ENCODE measurements around the gene P2RX6. TPM values are rescaled to one million over a fixed set of nuclear protein-coding genes. Genes with fewer than 3 reads are reported as not detected.

The P2RX6 gene
- total and polyA plus RNA-seq, 7 experiments from 2014 or later, result 0.15 to 1.7 (median 0.65) TPM; not detected in 1

GRCh38 chr22:21009638-21010425 is 5.1 kb upstream of the P2RX6 start:
- no peaks in the 10 kb centered on the region for H3K9me3 ChIP-seq (ENCODE audit: control insufficient read depth in 2 of 3, low read length in 3 of 3)
- H3K36me3 ChIP-seq (ENCODE audit: control insufficient read depth in 2 of 3, insufficient read depth in 3 of 3, low read length in 3 of 3), result no peaks in the 10 kb centered on the region
- Mint-ChIP-seq H3K4me3 (no peak overlapping the region), H3K27me3 (peaks cover 0 to 16% (median 0%) of the 10 kb centered on the region in 5 donors), H3K27ac (peak overlapping the region in 1 of 9 donors; percentile 22), H3K9me3 (no peaks in the 10 kb centered on the region), H3K4me1 (peaks cover 10 to 19% (median 15%) of the 10 kb centered on the region in 7 donors), H3K36me3 (no peaks in the 10 kb centered on the region)
- H3K27ac ChIP-seq (ENCODE audit: low read depth, low read length), result no peak overlapping the region
- H3K27me3 ChIP-seq (ENCODE audit: control insufficient read depth in 2 of 2, insufficient read depth in 2 of 2, low read length in 2 of 2), result no peaks in the 10 kb centered on the region
- ChIA-PET CTCF (no interaction called here), POLR2A (no interaction called here)
- H3K4me1 ChIP-seq (ENCODE audit: control insufficient read depth in 2 of 2, insufficient read depth in 2 of 2, low read length in 2 of 2), result peaks cover 6% of the 10 kb centered on the region in 2 donors
- DNase-seq (peak in 4 of 9 donors; percentile 32 to 42 (median 36)), ATAC-seq (no peak)
- no peak overlapping the region for H3K4me3 ChIP-seq (ENCODE audit: low read length)
- intact Hi-C loops (cut with micrococcal nuclease), result loop anchor here in 1 of 2 donors (10.0 kb wide), 1 partner anchor 1575 kb away; the partner anchor contains the start of genes HIRA and MRPL40

GRCh38 chr22:21010426-21011113 is 4.4 kb upstream of the P2RX6 start:
- H3K27me3 Mint-ChIP-seq, result peaks cover 0 to 20% (median 0%) of the 10 kb centered on the region in 5 donors
- CTCF ChIA-PET, result no interaction called here
- Histone ChIP-seq H3K9me3 (ENCODE audit: control insufficient read depth in 2 of 3, low read length in 3 of 3) (no peaks in the 10 kb centered on the region), H3K36me3 (ENCODE audit: control insufficient read depth in 2 of 3, insufficient read depth in 3 of 3, low read length in 3 of 3) (no peaks in the 10 kb centered on the region), H3K27ac (ENCODE audit: low read depth, low read length) (no peak overlapping the region), H3K4me3 (ENCODE audit: low read length) (no peak overlapping the region), H3K27me3 (ENCODE audit: control insufficient read depth in 2 of 2, insufficient read depth in 2 of 2, low read length in 2 of 2) (no peaks in the 10 kb centered on the region), H3K4me1 (ENCODE audit: control insufficient read depth in 2 of 2, insufficient read depth in 2 of 2, low read length in 2 of 2) (peaks cover 12 to 13% of the 10 kb centered on the region in 2 donors)
- no peaks in the 10 kb centered on the region for H3K9me3 Mint-ChIP-seq
- intact Hi-C loops (cut with micrococcal nuclease), result no loop called here
- DNase-seq (no peak), ATAC-seq (no peak)
- no peaks in the 10 kb centered on the region for H3K36me3 Mint-ChIP-seq
- H3K27ac Mint-ChIP-seq, result no peak overlapping the region
- H3K4me3 Mint-ChIP-seq, result no peak overlapping the region
- peaks cover 13 to 26% (median 22%) of the 10 kb centered on the region in 7 donors for H3K4me1 Mint-ChIP-seq
- POLR2A ChIA-PET, result no interaction called here

GRCh38 chr22:21012446-21013407 is 2.2 kb upstream of the P2RX6 start:
- POLR2A ChIA-PET, result interaction anchor here (2.7 kb wide), 1 partner anchor 10 kb away, joined by 12 read pairs; no protein-coding TSS in a partner anchor
- CTCF ChIA-PET, result interaction anchor here (0.6 to 1.1 kb wide), 2 partner anchors 14 to 956 kb away, joined by 3 read pairs; no protein-coding TSS in a partner anchor
- intact Hi-C loops (cut with micrococcal nuclease), result no loop called here
- H3K4me3 Mint-ChIP-seq, result peak overlapping the region in 7 of 10 donors; percentile 57 to 88 (median 84)
- peaks cover 17 to 36% (median 29%) of the 10 kb centered on the region in 7 donors for H3K4me1 Mint-ChIP-seq
- Histone ChIP-seq H3K9me3 (ENCODE audit: control insufficient read depth in 2 of 3, low read length in 3 of 3) (no peaks in the 10 kb centered on the region), H3K27me3 (ENCODE audit: control insufficient read depth in 2 of 2, insufficient read depth in 2 of 2, low read length in 2 of 2) (no peaks in the 10 kb centered on the region), H3K27ac (ENCODE audit: low read depth, low read length) (no peak overlapping the region), H3K4me3 (ENCODE audit: low read length) (no peak overlapping the region), H3K36me3 (ENCODE audit: control insufficient read depth in 2 of 3, insufficient read depth in 3 of 3, low read length in 3 of 3) (no peaks in the 10 kb centered on the region), H3K4me1 (ENCODE audit: control insufficient read depth in 2 of 2, insufficient read depth in 2 of 2, low read length in 2 of 2) (peaks cover 13 to 17% of the 10 kb centered on the region in 2 donors)
- H3K27me3 Mint-ChIP-seq, result peaks cover 0 to 21% (median 0%) of the 10 kb centered on the region in 5 donors
- H3K36me3 Mint-ChIP-seq, result no peaks in the 10 kb centered on the region
- H3K9me3 Mint-ChIP-seq, result no peaks in the 10 kb centered on the region
- no peak for ATAC-seq
- no peak for DNase-seq
- peak overlapping the region in 7 of 9 donors; percentile 9 to 89 (median 61) for H3K27ac Mint-ChIP-seq

- H3K27ac ChIP-seq (ENCODE audit: low read depth, low read length), result peak overlapping the region; percentile 59
- H3K27me3 ChIP-seq (ENCODE audit: control insufficient read depth in 2 of 2, insufficient read depth in 2 of 2, low read length in 2 of 2), result no peaks in the 10 kb centered on the region
- Mint-ChIP-seq H3K4me3 (peak overlapping the region; percentile 82 to 89 (median 85)), H3K4me1 (peaks cover 17 to 36% (median 29%) of the 10 kb centered on the region in 7 donors), H3K27me3 (peaks cover 0 to 21% (median 0%) of the 10 kb centered on the region in 5 donors), H3K9me3 (no peaks in the 10 kb centered on the region), H3K27ac (peak overlapping the region; percentile 73 to 96 (median 89)), H3K36me3 (no peaks in the 10 kb centered on the region)
- ChIA-PET CTCF (interaction anchor here (0.6 to 1.1 kb wide), 2 partner anchors 15 to 955 kb away, joined by 3 read pairs; no protein-coding TSS in a partner anchor), POLR2A (interaction anchor here (1.2 to 2.7 kb wide), 2 partner anchors 11 to 43 kb away, joined by 3 to 12 read pairs; no protein-coding TSS in a partner anchor)
- peak overlapping the region; percentile 68 for H3K4me3 ChIP-seq (ENCODE audit: low read length)
- intact Hi-C loops (cut with micrococcal nuclease), result loop anchor here (1.0 kb wide), 2 partner anchors 11 to 96 kb away; partner anchors contain the start of genes THAP7 (in 2 of the 2) and CRKL (in 1 of the 2)
- H3K36me3 ChIP-seq (ENCODE audit: control insufficient read depth in 2 of 3, insufficient read depth in 3 of 3, low read length in 3 of 3), result no peaks in the 10 kb centered on the region
- H3K9me3 ChIP-seq (ENCODE audit: control insufficient read depth in 2 of 3, low read length in 3 of 3), result no peaks in the 10 kb centered on the region
- H3K4me1 ChIP-seq (ENCODE audit: control insufficient read depth in 2 of 2, insufficient read depth in 2 of 2, low read length in 2 of 2), result peaks cover 13 to 17% of the 10 kb centered on the region in 2 donors
- ATAC-seq (no peak), DNase-seq (peak in 1 of 9 donors; percentile 28)
These were observed 1.2 kb upstream of the P2RX6 start for GRCh38 chr22:21013657-21014201.

GRCh38 chr22:21014202-21014725 is 701 bp upstream of the P2RX6 start:
- CTCF ChIA-PET, result no interaction called here
- H3K9me3 ChIP-seq (ENCODE audit: control insufficient read depth in 2 of 3, low read length in 3 of 3), result no peaks in the 10 kb centered on the region
- peak overlapping the region; percentile 68 for H3K4me3 ChIP-seq (ENCODE audit: low read length)
- peaks cover 0 to 21% (median 0%) of the 10 kb centered on the region in 5 donors for H3K27me3 Mint-ChIP-seq
- no peaks in the 10 kb centered on the region for H3K27me3 ChIP-seq (ENCODE audit: control insufficient read depth in 2 of 2, insufficient read depth in 2 of 2, low read length in 2 of 2)
- peak overlapping the region; percentile 82 to 89 (median 85) for H3K4me3 Mint-ChIP-seq
- peaks cover 17 to 36% (median 29%) of the 10 kb centered on the region in 7 donors for H3K4me1 Mint-ChIP-seq
- no peaks in the 10 kb centered on the region for H3K9me3 Mint-ChIP-seq
- H3K36me3 ChIP-seq (ENCODE audit: control insufficient read depth in 2 of 3, insufficient read depth in 3 of 3, low read length in 3 of 3), result no peaks in the 10 kb centered on the region
- peak overlapping the region; percentile 73 to 96 (median 89) for H3K27ac Mint-ChIP-seq
- peaks cover 13 to 17% of the 10 kb centered on the region in 2 donors for H3K4me1 ChIP-seq (ENCODE audit: control insufficient read depth in 2 of 2, insufficient read depth in 2 of 2, low read length in 2 of 2)
- intact Hi-C loops (cut with micrococcal nuclease), result loop anchor here (1.0 kb wide), 2 partner anchors 12 to 97 kb away; partner anchors contain the start of genes THAP7 (in 2 of the 2) and CRKL (in 1 of the 2)
- ATAC-seq, result peak; percentile 93
- peak overlapping the region; percentile 59 for H3K27ac ChIP-seq (ENCODE audit: low read depth, low read length)
- peak; percentile 62 to 83 (median 70) for DNase-seq
- POLR2A ChIA-PET, result interaction anchor here (1.2 to 2.7 kb wide), 2 partner anchors 11 to 42 kb away, joined by 3 to 12 read pairs; no protein-coding TSS in a partner anchor
- no peaks in the 10 kb centered on the region for H3K36me3 Mint-ChIP-seq
